ENCODE results near the gene PTPRR.

- no peak for TF ChIP-seq ZNF235 (CRISPR knock-in tag; IDR thresholded peaks at IDR 0.05; ENCODE audit: borderline replicate concordance)
- no peak for TF ChIP-seq ZBTB7A (CRISPR knock-in tag; IDR thresholded peaks at IDR 0.05)
- no peak for TF ChIP-seq POLR2A (IDR thresholded peaks at IDR 0.05; ENCODE audit: insufficient read depth in 1 of 2, low read depth in 2 of 2, low read length in 2 of 2)
- no peak for TF ChIP-seq ZNF24 (IDR thresholded peaks at IDR 0.05)
- TF ChIP-seq, protein P1, sequence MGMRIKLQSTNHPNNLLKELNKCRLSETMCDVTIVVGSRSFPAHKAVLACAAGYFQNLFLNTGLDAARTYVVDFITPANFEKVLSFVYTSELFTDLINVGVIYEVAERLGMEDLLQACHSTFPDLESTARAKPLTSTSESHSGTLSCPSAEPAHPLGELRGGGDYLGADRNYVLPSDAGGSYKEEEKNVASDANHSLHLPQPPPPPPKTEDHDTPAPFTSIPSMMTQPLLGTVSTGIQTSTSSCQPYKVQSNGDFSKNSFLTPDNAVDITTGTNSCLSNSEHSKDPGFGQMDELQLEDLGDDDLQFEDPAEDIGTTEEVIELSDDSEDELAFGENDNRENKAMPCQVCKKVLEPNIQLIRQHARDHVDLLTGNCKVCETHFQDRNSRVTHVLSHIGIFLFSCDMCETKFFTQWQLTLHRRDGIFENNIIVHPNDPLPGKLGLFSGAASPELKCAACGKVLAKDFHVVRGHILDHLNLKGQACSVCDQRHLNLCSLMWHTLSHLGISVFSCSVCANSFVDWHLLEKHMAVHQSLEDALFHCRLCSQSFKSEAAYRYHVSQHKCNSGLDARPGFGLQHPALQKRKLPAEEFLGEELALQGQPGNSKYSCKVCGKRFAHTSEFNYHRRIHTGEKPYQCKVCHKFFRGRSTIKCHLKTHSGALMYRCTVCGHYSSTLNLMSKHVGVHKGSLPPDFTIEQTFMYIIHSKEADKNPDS (CRISPR knock-in tag; IDR thresholded peaks at IDR 0.05): no peak
- no peak for TF ChIP-seq BRD4 (CRISPR knock-in tag; IDR thresholded peaks at IDR 0.05)
- no peak for TF ChIP-seq ATF1 (CRISPR knock-in tag; IDR thresholded peaks at IDR 0.05)
- TF ChIP-seq GATA4 (IDR thresholded peaks at IDR 0.05; ENCODE audit: borderline replicate concordance, low read depth): no peak
- TF ChIP-seq E2F1 (CRISPR knock-in tag; IDR thresholded peaks at IDR 0.05): no peak
- TF ChIP-seq HOMEZ (CRISPR knock-in tag; IDR thresholded peaks at IDR 0.05; ENCODE audit: low read depth): no peak
These were observed 134.6 kb downstream of the PTPRR start for GRCh38 chr12:70785896-70786295.

All from HepG2 (cell line).